Midbrain (tissue), 1 donor: ENCODE data around the gene USP10.

Experiments used
- DNase-seq: peaks from one replicate; lab custom pipeline; 2025; lab: John Stamatoyannopoulos, UW

USP10 gene, protein sequence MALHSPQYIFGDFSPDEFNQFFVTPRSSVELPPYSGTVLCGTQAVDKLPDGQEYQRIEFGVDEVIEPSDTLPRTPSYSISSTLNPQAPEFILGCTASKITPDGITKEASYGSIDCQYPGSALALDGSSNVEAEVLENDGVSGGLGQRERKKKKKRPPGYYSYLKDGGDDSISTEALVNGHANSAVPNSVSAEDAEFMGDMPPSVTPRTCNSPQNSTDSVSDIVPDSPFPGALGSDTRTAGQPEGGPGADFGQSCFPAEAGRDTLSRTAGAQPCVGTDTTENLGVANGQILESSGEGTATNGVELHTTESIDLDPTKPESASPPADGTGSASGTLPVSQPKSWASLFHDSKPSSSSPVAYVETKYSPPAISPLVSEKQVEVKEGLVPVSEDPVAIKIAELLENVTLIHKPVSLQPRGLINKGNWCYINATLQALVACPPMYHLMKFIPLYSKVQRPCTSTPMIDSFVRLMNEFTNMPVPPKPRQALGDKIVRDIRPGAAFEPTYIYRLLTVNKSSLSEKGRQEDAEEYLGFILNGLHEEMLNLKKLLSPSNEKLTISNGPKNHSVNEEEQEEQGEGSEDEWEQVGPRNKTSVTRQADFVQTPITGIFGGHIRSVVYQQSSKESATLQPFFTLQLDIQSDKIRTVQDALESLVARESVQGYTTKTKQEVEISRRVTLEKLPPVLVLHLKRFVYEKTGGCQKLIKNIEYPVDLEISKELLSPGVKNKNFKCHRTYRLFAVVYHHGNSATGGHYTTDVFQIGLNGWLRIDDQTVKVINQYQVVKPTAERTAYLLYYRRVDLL

DNA sequence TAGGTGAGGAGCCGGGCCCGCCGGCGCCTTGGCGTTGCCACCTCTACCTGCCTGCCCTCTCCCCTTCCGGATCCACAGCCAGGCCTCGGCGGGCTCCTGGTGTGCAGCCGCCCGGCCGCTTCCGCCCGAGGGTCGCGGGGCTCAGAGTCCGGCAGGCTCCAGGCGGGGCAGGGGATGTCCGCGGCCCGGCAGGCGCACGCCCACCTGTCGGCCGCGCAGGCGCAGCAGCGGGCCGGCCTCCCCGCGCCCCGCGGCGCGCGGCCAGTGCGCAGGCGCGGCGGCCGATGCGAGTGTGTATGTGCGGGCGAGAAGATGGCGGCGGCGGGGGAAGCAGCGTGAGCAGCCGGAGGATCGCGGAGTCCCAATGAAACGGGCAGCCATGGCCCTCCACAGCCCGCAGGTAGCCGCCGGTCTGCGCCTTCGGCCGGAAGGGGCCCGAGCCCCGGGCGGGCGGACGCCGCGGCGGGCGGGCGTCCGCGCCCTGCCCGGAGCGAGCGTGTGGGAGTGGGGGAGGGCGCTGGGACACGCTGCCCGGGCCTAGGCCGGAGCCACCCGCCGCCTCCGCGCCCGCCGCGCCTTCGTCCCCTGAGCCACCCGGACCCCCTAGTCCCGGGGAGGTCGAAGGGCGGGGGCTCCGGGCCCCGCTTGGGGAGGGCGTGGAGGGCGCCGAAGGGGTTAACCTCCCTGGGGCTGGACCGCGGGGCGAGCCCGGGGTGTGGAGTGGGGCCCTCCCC is at the start of gene USP10:
TSS of gene USP10 (plus strand) at position 289 of the 734 bp plus-strand sequence. CDS start at position 380, 91 bp downstream.
- peak; percentile 61 for DNase-seq

DNA sequence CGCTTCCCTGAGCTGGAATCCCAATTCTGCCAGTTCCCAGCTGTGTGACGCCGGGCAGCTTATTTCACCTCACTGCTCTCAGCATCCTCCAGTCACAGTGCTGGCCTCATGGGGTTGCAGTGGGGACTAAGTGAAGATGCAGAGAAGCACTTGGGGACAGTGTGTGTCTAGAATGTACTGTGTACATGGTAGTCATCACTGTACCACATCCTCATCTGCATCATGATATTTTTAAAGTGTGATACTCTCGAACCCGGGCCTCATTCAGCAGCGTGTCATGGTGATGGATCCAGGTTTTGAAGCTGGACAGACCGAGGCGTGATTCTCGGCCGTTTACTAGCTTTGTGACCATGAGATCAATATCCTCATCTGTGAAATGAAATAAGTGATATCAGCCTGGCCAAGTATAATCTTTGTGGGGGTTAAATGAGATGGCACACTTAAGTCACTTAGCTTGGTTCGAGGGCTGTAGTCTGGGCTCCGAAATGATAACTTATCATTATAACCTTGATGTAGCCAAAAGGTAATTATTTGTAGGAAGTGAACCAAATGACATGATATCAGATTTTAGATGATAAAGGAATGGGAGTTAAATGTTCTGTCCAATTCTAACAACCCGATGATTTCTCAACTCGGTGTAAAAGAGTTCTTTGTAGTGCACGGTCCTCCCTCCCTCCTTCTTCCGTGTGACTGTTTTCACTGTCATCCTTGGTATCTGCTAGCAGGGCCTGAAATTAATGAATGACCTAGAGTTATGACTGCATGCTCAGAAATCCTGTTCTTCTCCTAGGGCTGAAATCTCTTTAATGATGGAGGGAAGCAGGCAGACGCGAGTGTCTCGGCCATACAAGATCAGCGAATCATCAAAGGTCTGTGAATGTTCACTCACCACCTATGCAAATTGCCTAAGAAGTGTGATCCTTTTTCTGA is 49.5 kb upstream of the USP10 start:
- no peak for DNase-seq

DNA sequence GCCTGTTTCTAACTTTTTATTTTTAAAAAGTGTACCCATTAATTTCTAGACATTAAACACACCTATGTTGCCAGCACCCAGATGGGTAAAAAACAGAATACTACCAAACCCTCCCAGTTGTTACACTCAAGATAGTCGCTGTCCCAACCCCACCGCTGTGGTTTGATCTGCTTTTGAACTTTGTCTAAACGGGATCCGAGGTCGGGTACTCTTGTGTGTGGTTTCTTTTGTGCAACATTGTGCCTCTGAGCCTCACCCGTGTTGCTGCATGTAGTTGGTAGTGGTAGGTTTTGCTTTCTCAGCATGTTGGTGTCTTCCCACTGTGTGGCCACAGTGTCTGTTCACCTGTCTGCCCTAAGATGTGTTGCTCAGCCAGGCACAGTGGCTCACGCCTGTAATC is 47.2 kb upstream of the USP10 start:
- DNase-seq: no peak

DNA sequence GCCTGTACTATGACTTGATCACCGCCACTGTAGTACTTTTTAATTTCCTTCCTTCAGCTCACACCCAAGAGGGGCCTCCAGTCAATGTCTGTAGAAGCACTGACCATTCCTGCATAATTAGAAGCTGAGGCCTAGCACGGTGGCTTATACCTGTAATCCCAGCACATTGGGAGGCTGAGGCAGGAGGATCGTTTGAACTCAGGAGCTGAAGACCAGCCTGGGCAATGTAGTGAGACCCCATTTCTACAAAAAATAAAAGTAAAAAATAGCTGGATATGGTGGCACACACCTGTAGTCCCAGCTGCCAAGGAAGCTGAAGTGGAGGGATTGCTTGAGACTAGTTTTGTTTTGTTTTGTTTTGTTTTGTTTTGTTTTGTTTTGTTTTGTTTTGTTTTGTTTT is 45.6 kb upstream of the USP10 start:
- no peak for DNase-seq

DNA sequence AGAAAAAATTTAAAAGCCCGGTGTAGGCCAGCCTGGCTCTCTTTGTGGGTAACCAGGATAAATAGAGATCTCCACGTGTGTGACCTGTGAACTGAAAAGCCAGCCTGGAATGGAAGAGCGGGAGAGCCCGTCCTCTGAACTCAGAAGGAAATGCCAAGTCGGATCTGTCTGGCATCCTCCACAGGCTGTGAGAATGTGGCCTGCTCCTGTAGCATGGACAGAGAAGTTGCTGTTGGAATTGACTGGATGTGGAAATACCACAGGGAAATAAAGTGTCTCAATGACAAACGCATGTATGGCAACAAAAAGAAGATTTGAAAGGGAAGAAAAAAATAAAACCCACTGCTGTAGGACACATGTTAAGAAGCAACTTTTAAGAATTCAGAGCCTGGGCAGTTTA is 44.8 kb upstream of the USP10 start:
- DNase-seq: no peak

DNA sequence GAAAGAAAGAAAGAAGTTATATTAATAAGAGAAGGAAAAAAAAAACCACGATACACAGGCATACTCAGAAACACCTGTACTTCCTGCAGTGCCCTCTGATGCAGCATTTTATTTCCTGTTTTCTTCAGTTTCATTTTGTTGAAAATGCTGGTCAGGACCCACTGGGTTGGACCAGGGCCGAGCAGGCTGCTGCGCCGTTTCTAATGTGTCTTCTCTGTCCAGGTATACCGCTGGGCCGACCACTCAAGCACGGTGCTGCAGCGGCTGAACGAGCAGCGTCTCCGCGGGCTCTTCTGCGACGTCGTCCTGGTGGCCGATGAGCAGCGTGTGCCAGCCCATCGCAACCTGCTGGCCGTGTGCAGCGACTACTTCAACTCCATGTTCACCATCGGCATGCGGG is 43.2 kb upstream of the USP10 start:
- DNase-seq: no peak

DNA sequence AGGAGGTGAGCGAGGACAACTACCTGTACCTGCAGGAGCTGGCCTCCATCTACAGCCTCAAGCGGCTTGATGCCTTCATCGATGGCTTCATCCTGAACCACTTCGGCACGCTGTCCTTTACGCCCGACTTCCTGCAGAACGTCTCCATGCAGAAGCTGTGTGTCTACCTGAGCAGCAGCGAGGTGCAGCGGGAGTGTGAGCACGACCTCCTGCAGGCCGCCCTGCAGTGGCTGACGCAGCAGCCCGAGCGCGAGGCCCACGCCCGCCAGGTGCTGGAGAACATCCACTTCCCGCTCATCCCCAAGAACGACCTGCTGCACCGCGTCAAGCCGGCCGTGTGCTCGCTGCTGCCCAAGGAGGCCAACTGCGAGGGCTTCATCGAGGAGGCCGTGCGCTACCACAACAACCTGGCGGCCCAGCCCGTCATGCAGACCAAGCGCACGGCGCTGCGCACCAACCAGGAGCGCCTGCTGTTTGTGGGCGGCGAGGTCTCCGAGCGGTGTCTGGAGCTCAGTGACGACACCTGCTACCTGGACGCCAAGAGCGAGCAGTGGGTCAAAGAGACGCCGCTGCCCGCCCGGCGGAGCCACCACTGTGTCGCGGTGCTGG is 42.5 kb upstream of the USP10 start:
- DNase-seq: no peak

DNA sequence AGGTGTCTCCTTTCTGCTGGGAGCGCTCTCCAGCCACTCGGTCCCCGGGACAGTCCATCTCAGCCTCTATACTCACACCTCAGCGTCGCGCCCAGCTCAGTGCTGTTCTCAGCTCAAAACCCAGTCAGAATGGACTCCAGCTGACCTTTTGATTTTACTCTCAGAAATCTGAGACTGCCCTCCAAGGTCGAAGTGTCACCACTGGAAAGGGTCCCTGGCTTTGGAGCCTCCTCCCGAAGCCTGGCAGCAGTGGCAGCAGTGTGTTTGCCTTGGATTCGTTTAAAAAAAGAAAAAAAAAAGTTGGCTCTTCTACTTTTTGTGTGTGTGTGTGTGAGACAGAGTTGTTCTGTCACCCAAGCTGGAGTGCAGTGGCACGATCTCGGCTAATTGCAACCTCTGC is 41.1 kb upstream of the USP10 start:
- DNase-seq: no peak

DNA sequence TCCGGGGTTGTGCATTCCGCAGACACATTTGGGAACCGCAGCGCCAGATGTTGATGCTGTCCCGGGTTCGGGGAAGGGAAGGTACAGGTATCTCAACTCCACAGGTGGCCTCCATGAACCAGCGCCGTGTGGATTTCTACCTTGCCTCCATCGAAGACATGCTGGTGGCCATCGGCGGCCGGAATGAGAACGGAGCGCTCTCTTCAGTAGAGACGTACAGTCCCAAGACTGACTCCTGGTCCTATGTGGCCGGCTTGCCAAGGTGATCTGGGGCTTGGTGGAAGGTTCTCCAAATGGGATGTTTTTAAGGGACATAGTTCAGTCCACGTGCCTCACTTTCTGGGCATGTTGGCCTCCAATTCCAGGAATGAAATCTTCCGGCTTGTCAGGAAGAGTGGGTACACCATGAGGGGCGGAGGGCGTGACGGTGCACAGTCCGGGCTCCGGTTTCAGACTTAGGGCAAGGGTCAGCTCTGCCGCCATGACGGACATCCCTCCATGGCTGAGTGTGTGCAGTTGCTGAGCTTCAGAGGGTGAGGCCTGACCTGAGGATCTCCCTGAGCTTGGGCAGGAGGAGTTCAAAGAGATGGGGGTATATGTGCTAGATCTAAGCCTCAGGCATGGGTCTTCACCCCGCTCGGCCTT is 40.0 kb upstream of the USP10 start:
- DNase-seq: no peak

DNA sequence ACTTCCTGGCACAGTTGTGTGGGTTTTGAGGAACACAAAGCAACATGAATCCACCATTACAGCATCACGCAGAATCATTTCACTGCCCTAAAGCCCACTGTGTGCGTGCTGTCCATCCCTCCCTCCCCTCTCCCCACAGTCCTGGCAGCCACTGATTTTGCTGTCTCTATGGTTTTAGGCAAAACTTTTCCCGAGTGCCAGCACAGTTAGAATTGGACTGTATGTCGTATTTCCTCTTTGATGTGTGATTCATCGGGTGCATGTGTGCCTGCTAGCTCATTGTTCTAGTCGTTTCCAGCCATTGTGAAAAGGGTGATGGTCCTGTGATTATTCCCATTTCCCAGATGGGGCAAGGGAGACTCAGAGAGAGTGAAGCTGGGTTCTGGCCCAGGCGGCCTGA is 38.8 kb upstream of the USP10 start:
- DNase-seq: no peak

DNA sequence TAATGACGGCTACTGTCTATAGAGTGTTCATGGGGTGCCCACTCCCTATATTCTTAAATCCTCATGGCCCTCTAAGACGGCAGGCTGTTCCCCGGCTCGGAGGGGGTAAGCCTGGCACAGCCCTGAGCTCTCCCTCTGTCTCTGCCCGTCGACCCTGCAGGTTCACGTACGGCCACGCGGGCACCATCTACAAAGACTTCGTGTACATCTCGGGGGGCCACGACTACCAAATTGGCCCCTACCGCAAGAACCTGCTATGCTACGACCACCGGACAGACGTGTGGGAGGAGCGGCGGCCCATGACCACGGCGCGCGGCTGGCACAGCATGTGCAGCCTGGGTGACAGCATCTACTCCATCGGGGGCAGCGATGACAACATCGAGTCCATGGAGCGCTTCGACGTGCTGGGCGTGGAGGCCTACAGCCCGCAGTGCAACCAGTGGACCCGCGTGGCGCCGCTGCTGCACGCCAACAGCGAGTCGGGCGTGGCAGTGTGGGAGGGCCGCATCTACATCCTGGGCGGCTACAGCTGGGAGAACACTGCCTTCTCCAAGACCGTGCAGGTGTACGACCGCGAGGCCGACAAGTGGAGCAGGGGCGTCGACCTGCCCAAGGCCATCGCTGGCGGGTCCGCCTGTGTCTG is 38.3 kb upstream of the USP10 start:
- no peak for DNase-seq

DNA sequence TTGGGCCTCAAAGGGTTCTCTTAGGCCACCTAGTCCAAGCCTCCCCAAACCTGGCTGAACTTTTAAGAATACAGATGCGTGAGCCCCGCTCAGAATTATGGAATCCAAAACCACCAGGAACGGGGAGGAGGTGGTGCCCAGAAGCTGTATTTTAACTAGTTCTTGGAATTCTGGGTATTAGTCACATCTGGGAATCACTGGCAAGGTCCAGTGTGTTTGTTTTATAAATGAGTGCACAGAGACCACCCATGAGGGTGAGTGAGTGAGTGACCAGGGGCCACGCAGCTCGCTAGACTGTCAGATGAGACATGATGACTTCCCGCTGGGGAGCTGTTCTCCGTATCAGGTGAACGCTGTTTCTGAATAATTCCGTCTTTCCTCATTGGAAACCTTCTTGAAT is 37.3 kb upstream of the USP10 start:
- DNase-seq: no peak

DNA sequence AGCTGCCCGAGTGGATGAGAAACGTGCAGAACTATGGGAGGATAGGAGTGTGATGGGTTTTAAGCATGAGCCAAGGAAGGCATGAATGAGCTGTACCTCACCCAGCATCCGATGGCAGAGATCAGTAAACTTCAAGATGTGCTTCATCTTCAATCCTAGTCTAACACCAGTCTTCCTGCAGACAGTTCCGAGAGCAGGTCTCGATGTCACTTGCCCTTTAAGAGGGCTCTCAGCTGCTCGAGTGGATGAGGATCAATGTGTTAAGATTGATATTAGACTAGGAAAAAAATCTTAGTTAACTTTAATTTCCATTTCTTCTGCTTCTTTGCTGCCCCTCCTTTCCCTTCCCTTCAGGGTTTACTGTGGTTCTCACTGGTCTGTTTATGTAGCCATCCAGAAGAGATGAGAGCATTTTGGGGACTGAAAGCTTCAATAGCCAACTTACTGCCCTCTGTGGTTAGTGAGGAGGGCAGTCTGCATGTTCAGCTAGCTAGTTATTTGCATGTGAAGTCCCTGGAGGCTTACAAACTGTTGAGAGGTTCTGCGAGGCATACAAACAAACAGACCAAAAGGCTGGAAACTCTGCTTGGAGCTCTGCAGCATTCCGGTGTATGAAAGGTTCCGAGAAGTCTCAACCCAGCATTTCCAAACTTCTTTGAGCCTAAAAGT is 36.2 kb upstream of the USP10 start:
- DNase-seq: no peak

DNA sequence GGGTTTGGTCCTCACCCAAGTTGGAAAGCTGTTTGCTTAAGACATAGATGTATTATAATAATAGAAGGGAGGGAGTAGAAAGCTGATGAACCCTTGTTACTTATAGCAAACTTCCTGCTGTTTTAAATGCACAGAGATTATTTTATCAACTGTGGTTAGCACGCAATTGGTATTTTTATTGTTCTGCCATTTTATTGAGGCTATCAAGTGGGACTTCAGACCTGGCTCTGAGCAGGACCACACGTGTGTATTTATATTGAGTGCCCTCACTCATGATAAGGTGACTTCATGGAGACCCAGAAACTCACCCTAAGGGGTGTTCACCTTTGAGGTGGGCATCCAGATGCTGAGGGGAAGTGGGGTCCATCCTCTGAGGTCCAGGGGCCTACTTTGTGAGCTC is 34.4 kb upstream of the USP10 start:
- DNase-seq: no peak

DNA sequence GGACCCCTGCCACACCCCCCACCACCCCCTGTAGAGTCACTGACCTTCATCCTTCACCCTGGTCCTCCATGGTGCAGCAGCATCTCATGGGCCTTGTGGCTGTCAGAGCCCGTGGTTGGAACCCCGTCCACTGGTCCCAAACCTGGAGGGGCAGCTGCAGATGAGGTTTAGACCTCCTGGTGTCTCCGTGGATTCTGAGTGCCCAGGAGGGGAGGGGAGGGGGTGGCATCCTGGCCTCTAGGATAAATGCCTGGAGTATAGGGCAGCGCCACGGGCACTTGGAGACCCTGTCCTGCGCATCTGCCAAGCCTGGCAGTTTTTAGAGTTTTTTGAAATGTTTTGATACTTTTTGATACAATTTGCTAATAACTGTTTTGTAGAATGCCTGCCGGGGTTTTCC is 34.0 kb upstream of the USP10 start:
- no peak for DNase-seq

DNA sequence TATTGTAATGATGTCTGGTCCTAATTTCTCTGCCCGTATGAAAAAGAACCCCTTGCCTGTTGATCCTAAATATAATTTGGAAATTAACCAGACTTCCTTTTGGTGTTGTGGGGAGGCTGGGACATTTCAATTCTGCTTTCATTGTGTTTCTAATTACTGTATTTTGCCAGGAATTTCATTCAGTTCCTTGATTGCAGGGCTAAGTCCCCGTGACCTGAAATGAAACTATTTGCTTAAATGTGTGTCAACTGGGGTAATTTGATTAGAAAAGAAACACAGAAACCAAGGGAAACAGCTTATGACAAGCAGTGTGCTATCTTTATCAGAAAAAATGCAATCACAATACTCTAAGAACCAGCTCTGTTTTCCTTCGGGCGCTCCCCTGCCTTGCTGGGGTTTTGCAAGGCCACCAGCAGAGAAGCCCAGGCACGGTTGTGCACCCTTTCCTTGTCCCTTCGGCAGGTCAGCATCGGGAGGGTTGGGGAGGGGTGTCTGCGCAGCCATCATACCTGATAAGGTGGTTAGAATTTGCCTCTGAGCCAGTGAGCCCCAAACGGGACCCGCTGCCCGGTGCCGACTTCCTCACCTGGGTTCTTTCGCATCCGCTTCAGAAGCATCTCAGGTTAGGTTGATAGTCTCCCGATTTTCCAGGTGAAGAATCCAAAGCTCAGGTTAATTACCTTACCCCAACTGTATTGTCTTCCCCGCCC is 32.0 kb upstream of the USP10 start:
- no peak for DNase-seq

DNA sequence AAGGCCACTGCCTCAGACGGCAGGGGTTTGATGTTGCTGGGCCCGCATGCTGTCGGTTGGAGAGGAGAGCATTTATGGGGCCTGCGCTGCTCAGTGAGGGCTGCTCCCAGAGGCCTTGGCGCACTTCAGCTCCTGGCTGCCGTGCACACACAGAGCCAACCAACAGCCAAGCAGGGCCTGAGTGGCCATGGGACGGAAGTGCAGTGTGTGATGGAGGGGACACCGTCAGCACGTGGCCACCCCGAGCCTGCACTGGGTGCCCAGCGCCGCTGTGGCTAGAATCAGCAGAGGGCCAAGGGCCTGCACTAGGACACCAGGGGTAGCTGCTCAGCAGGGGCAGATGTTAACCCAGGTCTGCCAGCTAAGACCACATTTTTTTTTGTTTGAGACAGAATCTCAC is 29.7 kb upstream of the USP10 start:
- DNase-seq: no peak

DNA sequence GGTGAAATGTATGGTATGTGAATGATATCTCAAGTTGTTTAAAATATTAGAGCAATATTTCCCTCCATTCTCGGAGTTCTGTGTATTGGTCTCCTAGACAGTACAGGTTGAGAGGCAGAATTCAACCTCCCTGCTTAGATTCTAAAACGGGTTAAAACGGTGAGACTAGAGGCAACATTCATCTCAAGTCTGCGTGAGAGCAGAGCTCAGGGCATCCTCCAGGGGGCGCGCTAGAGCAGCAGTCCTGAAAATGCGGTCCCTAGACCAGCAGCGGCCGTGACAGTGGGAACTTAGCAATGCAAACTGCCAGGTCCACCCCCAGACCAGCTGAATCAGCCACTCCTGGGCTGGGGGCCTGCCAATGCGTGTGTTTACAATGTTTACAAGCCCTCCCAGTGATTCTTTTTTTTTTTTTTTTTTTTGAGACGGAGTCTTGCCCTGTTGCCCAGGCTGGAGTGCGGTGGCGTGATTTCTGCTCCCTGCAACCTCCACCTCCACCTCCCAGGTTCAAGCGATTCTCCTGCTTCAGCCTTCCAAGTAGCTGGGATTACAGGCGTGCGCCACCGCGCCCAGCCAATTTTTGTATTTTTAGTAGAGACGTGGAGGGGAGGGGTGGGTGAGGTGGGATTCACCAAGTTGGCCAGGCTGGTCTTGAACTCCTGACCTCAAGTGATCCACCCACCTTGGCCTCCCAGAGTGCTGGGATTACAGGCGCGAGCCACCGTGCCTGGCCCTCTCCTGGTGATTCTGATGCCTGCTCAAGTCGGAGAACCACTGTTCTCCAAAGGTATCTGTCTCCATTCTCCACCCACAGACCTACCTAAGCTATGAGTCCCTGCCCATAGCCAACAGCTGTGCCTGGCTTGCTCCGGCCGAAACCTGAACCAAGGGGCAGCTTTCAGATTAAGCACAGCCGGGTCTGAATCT is 27.3 kb upstream of the USP10 start:
- DNase-seq: peak; percentile 66
